Stimulated activated CD8-positive, alpha-beta memory T cell treated with anti-CD3 and anti-CD28 coated beads, Interleukin-4, amount 100 ng/mL, for 4 hours (primary cell): Measurements from ENCODE around the gene ZNF26.
"Not testable (repeated sequence)": the region's sequence is repeated elsewhere in the genome, so short reads cannot be mapped to it uniquely, and the experiment has no call there.

ENCODE experiments used
- DNase-seq, 2 donors: peaks; one replicate each; pipeline ENCODE4 v3.0.0-alpha.2; 2020; ENCODE audit warnings: low read depth in 2 of 2, low spot score in 1 of 2

ZNF26 gene

DNA sequence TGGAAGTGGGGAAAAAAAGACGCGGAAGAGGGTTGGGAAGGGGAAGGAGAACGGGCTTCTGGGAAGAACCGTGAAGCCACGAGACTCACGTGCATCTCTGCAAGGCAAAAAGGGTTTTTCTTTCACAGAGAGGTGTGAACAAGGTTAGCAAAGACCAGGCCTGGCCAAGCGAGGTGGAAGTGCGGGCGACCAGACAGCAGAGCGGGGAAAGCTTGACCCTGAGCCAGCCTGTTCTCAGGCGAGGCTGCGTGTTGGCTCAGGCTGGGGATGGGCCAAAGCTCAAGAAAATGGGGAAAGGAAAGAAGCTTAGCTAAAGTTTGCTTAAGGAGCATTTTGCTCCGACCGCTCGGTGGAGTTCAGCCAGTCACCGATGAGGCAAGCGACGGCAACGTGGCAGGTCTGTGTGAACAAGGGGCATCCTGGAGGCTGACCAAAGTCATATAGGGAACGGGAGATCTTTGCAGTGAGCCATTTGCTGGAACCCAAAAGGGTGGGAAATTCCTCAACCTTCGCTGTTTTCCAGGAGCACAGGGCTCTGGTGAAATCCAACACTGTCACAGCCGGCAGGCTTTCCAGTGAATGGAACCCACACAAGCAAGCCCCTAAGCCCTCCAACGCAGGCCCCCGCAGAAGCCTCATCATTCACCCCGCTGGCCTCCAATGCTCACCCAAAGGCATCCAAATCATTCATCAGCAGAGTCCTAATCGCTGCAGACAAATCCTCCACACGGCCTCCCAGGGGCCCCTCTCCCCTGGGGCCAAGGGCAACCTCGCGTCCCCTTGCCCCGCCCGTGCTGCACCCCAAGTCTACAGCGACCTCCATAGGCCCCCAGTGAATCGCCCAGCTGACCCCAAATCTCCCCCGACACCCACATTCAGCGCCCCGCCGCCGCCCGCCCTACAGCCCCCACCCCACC lies 30.8 kb upstream of the ZNF26 start:
- DNase-seq = no peak

DNA sequence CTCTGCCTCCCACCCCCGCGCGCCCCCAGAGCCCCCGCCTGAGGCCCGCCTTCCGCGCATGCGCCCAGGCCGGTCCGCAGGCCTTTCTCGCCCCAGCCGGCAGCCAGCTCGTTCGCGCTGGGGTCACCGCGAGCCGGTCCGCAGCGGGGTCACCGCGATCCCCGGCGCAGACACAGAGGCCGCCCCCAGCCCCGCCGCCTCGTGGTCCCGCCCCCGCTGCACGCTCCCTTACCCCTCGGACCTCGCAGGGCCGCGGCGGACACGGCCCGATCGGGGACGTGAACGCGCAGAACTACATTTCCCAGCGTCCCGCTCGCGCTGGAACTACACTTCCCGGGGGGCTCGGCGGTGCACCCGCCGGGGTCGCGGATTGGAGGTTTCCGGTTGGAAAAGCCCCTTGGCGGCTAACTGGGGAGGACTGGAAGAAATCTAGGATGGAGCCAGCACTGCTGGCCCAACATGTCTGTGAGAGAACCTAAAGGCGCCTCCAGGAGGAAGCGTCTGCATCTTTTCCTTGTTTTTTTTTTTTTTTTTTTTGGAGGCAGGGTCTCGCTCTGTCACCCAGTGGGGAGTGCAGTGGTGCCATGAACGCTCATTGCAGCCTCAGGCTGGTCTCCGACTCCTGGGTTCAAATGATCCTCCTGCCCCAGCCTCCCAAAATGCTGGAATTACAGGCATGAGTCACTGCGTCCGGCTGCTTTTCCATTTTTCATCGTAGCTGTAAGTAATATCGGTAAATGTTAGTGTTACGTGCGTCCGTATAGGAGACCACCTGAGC lies 30.0 kb upstream of the ZNF26 start, which contains the start of gene ZNF605:
ZNF605 (minus strand) TSS at position 296 of the 778 bp plus-strand sequence. CDS start 10,671 bp downstream, outside the sequence.
- peak; percentile 70 to 71 for DNase-seq

DNA sequence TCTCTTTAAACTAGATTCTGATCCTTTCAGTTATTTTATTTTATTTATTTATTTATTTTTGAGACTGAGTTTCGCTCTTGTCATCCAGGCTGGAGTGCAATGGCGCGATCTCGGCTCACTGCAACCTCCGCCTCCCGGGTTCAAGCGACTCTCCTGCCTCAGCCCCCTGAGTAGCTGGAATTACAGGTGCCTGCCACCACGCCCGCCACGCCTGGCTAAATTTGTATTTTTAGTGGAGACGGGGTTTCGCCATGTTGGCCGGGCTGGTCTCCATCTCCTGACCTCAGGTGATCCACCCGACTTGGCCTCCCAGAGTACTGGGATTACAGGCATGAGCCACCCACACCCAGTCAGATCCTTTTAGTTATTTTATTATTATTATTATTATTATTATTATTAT lies 24.4 kb upstream of the ZNF26 start:
- DNase-seq = not testable (repeated sequence)

DNA sequence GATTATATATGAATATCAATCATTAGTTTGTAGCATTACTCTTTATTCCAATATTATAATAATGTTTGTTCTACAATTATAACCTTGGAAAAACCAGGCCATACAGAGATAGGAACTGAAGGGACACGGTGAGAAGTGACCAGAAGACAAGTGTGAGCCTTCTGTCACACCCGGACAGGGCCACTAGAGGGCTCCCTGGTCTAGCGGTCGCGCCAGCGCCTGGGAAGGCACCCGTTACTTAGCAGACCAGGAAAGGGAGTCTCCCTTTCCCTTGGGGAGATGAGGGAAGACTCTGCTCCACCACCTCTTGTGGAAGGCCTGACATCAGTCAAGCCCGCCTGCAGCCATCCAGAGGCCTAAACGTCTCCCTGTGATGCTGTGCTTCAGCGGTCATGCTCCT lies 22.2 kb upstream of the ZNF26 start:
- DNase-seq = not testable (repeated sequence)

DNA sequence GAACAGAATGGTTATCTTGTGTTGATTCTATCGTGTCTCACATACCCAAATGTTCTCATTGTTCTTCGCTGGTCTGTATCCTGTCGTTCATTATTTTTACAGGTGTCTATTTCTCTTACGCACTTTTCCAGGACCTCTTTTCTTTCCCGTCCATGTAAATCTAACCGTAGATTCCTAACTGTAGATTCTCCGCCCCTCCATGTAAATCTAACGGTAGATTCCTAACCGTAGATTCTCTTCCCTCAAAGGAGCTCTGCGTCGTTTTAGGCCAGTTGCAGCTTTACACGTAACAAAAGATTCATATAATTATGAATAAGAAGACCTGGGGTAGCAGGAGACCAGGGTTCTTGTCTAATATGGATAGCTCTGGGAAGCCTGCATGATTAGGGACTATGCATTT lies 20.4 kb upstream of the ZNF26 start:
- no peak for DNase-seq

DNA sequence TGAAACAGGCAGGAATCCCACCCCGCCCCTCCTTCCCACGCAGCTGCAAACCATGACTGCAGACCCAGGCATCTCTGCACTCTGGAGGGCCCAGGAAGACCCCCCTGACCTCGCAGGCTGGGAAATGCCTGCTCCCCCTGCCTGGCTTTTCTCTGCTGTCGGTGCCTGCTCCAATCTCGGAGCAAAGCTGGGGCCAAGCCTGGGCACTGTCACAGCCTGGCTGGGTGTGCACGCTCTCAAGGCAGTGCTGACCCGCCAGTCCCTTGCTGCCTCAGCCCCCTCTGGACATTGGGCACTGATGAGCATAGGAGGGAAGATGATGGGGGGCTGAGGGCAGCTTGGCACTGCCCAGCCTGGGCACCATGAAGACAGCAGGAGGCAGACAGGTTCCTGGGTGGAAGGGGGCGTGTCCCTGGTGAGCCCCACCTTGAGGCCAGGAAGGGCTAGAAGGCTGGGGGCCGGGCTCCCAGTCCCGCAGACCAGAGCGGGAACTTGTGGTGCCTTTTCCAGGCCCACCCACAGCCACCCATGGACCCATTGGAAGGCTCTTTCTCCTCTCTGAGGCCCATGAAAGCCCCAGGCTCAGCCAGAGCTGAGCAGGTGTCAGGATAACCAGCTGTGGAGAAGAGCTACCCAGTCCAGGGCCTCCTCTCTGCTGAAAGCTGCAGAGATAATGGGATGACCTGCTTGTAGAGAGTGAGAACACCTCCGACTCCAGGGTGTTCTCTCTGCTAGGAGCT lies 19.3 kb upstream of the ZNF26 start:
- DNase-seq = no peak

DNA sequence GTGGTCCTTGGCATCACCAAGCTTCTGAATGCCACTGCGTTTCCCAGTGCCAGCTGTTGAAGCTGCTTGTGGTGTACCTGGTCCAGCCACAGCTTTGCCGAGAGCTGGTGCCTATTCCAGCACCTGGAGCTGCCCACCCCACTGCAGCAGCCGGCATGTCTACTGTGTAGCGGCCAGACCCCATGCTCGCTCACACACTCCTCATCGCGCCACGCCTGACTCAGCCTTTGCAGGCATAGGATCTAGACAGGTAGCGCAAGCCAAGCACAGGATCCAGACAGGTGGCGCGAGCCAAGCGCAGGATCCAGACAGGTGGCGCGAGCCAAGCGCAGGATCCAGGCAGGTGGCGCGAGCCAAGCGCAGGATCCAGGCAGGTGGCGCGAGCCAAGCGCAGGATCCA lies 18.4 kb upstream of the ZNF26 start:
- DNase-seq = no peak

DNA sequence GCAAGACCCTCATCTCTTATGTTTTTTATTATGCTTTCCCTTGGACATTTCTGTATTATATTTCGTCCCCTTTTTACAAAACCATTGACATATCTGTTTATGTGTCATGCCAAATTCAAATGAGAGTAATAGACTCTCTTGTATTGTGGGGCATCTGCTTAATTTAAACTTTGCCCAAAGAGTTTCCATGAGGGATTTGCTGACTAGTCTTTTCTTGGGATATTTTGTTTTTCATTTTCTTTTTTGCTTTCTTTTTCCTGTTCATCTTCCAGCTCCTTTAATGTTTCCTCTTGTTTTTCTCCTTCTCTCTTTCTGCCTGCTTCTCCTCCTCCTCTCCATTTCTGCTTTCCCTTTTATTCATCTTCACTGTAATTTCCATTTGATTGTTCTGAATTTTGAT lies 13.8 kb upstream of the ZNF26 start:
- DNase-seq = no peak

DNA sequence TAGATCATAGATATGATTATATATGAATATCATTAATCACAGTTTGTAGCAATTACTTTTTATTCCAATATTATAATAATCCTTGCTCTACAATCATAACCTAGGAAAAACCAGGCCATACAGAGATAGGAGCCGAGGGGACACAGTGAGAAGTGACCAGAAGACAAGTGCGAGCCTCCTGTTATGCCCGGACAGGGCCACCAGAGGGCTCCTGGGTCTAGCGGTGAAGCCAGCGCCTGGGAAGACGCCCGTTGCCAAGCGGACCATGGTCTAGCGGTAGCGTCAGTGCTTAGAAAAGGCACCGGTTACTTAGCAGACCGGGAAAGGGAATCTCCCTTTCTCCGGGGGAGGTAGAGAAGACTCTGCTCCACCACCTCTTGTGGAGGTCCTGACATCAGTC lies 9.3 kb upstream of the ZNF26 start:
- DNase-seq = not testable (repeated sequence)

DNA sequence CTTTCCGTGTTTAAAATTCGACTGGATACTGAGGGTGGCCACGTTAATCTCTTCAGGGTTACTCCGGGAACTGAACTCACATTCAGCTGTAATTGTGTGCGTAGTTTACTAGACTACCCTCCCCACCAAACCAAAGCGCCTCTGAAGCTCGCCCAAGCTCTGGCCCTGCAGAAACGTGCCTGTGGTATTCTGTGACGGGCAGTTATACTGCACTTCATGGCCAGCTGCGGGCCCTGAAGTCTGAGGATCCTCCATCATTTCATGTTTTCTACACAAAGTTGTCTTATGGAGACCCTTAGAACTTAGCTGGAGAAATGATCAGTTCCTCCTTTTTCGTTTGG lies 688 bp downstream of the ZNF26 start:
- DNase-seq = no peak

DNA sequence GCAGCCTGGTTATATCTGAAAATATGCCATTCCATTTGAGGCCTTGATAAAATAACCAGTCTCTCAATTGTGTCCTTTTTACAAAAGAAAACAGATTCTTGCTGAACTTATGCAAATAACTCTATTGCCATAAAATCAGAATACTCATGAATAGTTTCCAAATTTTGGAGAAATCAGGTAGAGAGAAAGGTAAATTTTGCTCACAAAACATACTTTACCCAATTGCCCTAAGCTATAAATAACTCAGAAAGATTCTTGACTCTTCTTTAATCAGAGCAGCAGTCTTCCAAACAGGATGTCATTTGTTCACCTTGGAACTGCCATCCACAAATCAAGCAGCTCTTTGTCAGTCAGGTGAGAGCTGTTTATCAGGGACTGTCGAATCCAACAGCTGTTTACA lies 12.6 kb downstream of the ZNF26 start:
- no peak for DNase-seq

DNA sequence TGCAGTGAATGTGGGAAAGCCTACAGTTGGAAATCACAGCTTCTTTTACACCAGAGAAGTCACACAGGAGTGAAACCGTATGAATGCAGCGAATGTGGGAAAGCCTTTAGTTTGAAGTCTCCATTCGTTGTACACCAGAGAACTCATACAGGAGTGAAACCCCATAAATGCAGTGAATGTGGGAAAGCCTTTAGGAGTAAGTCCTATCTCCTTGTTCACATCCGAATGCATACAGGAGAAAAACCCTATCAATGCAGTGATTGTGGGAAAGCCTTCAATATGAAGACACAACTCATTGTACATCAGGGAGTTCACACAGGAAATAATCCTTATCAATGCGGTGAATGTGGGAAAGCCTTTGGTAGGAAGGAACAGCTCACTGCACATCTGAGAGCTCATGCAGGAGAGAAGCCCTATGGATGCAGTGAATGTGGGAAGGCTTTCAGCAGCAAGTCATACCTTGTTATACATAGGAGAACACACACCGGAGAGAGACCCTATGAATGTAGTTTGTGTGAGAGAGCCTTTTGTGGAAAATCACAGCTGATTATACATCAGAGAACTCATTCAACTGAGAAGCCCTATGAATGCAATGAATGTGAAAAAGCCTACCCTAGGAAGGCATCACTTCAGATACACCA lies 24.6 kb downstream of the ZNF26 start:
- no peak for DNase-seq

DNA sequence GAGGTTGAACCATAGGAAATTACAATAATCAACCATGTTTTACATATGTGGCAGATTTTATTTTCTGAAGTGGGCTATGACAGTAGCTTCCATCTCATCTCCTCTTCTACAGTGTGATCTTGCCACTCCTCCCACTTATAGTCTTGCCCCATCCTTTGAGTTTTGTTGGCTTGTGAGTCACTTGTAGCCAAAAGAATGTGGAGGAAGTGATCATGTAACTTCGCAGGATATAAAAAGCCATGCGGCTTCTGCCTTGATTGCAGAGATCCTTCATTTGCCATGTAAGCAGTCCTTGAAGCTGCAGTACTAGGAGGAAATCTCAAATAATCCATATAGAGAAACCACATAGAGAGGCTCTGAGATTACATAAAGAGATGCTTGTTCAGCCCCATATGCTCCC lies 37.4 kb downstream of the ZNF26 start:
- DNase-seq = no peak

DNA sequence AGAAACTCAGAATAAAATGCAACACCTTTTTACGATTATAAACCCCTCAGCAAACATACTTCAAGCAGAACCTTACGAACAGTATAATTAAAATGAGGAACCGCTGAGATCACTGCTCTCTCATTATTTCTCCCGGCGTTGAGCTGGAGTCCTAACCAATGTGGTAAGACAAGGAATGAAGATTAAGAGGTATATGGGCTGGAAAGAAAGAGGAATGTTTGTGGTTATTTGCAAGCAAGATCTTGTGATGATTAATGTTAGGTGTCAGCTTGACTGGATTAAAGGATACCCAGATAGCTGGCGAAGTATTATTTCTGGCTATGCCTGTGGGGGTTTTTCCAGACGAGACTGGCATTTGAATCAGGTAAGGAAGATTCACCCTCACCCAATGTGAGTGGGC lies 40.8 kb downstream of the ZNF26 start:
- DNase-seq = no peak

DNA sequence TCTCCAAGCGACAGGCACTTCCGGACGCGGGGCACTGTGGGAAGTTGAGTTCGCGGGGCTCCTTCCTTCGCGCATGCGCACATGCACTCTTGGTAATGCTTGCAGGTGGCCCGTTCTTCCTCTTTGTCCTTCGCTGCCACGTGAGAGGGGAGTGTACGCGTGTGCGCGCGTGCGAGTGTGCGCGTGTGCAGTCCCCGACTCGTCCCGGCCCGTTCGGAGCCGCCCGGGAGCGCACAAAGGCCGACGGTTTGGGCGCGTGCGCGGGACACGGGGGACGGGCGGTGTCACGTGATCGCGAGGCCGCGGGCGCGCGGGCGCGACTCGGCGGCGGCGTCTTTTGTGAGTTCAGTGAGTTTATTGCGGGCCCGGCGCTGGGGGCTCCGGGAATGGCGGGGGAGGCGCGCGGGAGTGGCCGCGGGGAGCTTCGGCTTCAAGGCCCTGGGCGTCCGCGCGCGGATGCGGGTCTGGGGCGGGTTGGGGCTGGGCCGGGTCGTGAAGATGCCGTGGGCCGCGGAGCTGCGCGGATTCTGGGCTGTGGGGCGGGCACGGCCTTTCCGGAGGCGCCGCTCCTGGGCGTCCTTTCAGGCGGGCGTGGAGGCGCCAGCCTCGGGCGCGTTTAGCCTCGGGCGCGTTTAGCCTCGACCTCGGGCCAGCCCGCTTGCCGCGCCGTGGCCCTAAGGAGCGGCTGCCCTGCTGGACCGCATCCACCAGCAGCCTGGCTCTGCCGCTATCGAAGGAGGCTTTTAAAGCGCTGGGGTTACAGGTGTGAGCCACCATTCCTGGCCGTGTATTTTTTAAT lies 51.2 kb downstream of the ZNF26 start, which contains the start of gene ZNF84:
ZNF84 (plus strand) TSS at position 303 of the 799 bp plus-strand sequence. CDS start 3,959 bp downstream, outside the sequence.
- DNase-seq = peak; percentile 92 to 96

DNA sequence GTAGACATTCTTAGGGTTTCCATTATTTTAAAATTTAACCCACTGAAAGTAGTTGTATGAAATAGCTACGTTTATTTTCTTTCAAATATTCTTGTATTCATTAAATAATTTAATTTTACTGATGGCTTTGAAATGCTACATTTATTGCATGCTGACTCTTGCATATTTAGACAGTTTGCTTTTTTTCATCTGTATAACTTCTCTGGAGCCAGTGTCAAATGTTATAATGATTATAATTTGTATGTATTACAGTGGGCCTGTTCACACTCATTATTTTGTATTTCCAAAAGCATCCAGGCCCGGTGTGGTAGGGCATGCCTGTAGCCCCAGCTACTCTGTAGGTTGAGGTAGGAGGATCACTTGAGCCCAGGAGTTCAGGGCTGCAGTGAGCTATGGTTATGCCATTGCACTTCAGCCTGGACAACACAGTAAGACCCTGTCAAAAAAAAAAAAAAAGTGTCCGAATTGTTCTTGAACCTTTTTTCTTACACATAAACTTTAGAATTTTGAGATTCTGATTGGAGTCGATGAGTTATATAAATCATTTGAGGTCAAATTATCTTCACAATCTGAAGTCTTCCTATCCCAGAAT lies 52.0 kb downstream of the ZNF26 start:
- no peak for DNase-seq

DNA sequence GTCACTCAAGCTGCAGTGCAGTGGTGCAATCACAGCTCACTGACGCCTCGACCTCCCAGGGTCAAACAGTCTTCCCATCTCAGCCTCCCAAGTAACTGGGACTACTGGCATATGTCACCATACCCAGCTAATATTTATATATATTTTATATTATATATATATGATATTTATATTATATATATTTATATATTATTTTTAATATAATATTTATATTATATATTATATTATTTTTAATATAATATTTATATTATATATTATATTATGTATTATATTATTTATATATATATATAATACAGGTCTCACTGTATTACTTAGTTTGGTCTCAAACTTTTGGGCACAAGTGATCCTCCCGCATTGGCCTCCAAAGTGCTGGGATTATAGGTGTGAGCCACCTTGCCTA lies 60.5 kb downstream of the ZNF26 start:
- no peak for DNase-seq

DNA sequence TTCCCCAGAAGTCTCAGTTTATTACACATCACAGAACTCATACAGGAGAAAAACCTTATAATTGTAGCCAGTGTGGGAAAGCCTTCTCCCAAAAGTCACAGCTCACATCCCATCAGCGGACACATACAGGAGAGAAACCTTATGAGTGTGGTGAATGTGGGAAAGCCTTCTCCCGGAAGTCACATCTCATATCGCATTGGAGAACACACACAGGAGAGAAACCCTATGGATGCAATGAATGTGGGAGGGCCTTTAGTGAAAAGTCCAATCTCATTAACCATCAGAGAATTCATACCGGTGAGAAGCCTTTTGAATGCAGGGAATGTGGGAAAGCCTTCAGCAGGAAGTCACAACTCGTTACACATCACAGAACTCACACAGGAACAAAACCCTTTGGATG lies 71.3 kb downstream of the ZNF26 start:
- DNase-seq = no peak

DNA sequence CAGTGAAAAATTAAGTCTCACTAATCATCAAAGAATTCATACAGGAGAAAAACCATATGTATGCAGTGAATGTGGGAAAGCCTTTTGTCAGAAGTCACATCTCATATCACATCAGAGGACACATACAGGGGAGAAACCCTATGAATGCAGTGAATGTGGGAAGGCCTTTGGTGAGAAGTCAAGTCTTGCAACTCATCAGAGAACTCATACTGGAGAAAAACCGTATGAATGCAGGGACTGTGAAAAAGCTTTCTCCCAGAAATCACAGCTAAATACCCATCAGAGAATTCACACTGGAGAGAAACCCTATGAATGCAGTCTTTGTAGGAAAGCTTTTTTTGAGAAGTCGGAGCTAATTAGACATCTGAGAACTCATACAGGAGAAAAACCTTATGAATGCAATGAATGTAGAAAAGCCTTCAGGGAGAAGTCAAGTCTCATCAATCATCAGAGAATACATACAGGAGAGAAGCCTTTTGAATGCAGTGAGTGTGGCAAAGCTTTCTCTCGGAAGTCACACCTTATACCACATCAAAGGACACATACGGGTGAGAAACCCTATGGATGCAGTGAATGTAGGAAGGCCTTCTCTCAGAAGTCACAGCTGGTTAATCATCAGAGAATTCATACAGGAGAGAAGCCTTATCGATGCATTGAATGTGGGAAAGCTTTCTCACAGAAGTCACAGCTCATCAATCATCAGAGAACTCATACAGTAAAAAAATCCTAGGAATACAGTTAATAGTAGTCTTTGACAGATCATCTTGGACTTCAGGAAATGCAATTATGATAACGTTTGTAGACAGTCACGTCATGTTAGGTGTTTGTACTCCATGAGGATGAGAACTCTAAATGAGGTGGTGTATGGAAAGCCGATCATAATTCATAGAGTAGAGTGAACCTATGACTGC lies 72.3 kb downstream of the ZNF26 start:
- no peak for DNase-seq
